Fibroblast of villous mesenchyme (primary cell): ENCODE data around the gene MCUB. TPM values are rescaled to one million over a fixed set of nuclear protein-coding genes. Genes with fewer than 3 reads are reported as not detected.
A peak's percentile ranks its signal among the peaks of the same experiment; 100 is the strongest.

Experiments
- DNase-seq: peaks from one replicate; pipeline ENCODE4 v3.0.0-alpha.2; 2010; ENCODE audit warnings: low read depth
- H3K4me3 ChIP-seq: 2 replicates; pipeline ENCODE4 v1.5.1; 2011; ENCODE audit warnings: low read depth, mild to moderate bottlenecking, low read length
- CTCF ChIP-seq: IDR thresholded peaks from 2 replicates; pipeline ENCODE4 v1.5.1; 2012; ENCODE audit warnings: low read depth, mild to moderate bottlenecking, low read length; ENCODE audit not compliant: insufficient read depth
- small RNA-seq: library from RNA; depleted of rRNA; stranded (forward); fragments of <200 nt; gene quantifications from one replicate; pipeline ENCODE3, GENCODE V24; 2012
- total RNA-seq: library from RNA; depleted of rRNA; stranded (reverse); fragments of >200 nt; gene quantifications from 2 replicates; pipeline ENCODE4 v1.2.3, GENCODE V29; 2012

The MCUB gene
- total RNA-seq, 1 donor: 8.2 TPM

GRCh38 chr4:109735566-109736365, 175.7 kb downstream of the MCUB start:
- H3K4me3 ChIP-seq: no peak overlapping the region
- DNase-seq: peak; percentile 56
- no peak for TF ChIP-seq CTCF

Small RNA genes within 50 kb of the gene (small RNA-seq; reads per million reads assigned to genes)
- not detected for gene HIGD1AP14

Other genes starting within 250 kb of the MCUB start
- gene SEC24B, start 126.4 kb upstream of the MCUB start, total RNA-seq: 14.5 and 19.9 TPM in 2 replicates
- gene CASP6, start 143.2 kb downstream of the MCUB start, total RNA-seq: 22.2 and 26.3 TPM in 2 replicates
- 11.7 and 14.2 TPM in 2 replicates for gene PLA2G12A, start 169.8 kb downstream of the MCUB start, total RNA-seq
- gene CFI, start 241.8 kb downstream of the MCUB start, total RNA-seq: 17.3 and 18.4 TPM in 2 replicates